Measurements from ENCODE around the gene RMDN3.

The RMDN3 gene

GRCh38 chr15:40754883-40755811 lies at the start of gene RMDN3:
TSS of gene RMDN3 (minus strand) at chr15:40755254. CDS start at chr15:40754783, 471 bp downstream.
- DNase-seq: peak; percentile 96 to 99
- TF ChIP-seq POLR2A (IDR thresholded peaks at IDR 0.05; ENCODE audit: low read length): peak; percentile 96
- TF ChIP-seq GATA1 (IDR thresholded peaks at IDR 0.05; ENCODE audit: low read depth, low read length): no peak

GRCh38 chr15:40803688-40804087 lies 48.6 kb upstream of the RMDN3 start:
- DNase-seq: no peak
- TF ChIP-seq GATA1 (IDR thresholded peaks at IDR 0.05; ENCODE audit: low read depth, low read length): no peak
- no peak for TF ChIP-seq POLR2A (IDR thresholded peaks at IDR 0.05; ENCODE audit: low read length)

DNA sequence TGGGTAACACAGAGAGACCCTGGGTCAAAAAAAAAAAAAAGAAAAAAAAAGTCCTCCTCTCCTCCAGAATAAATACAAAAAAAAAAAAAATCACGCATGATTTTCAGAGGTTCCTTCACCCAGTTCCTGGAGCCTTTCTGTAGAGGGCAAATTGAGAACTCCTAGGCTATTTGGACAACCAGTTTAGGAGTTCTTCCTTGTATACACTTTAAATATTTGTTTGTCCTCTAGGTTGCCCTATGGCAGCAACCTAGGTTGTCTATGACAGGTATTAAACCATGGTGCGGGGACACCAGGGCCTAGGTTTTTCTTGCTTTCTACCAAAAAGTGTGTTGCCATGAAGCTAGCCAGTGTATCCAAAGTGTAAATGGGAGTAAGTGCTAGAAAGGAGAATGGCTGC lies 48.0 kb upstream of the RMDN3 start:
- TF ChIP-seq GATA1 (IDR thresholded peaks at IDR 0.05; ENCODE audit: low read depth, low read length) (no peak), POLR2A (IDR thresholded peaks at IDR 0.05; ENCODE audit: low read length) (no peak)
- no peak for DNase-seq

- DNase-seq: no peak
- TF ChIP-seq POLR2A (IDR thresholded peaks at IDR 0.05; ENCODE audit: low read length): no peak
- TF ChIP-seq GATA1 (IDR thresholded peaks at IDR 0.05; ENCODE audit: low read depth, low read length): no peak
Observed at GRCh38 chr15:40799523-40799922, 44.5 kb upstream of the RMDN3 start.

DNA sequence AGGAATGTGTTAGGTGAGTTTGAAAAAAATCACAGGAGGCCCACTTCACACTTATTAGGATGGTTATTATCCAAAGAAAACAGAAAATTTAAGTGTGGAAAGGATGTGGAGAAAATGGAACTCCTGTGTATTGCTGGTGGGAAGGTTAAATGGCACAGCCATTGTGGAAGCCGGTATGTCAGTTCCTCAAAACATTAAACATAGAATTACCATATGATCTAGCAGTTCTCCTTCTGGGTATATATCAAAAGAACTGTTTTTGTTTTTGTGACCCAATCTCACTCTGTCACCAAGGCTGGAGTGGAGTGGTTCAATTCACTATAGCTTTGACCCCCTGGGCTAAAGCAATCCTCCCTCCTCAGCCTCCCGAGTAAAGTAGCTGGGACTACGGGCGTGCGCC lies 41.5 kb upstream of the RMDN3 start:
- no peak for TF ChIP-seq GATA1 (IDR thresholded peaks at IDR 0.05; ENCODE audit: low read depth, low read length)
- DNase-seq: no peak

- TF ChIP-seq GATA1 (IDR thresholded peaks at IDR 0.05; ENCODE audit: low read depth, low read length) (no peak), POLR2A (IDR thresholded peaks at IDR 0.05; ENCODE audit: low read length) (no peak)
- DNase-seq: no peak
Observed at GRCh38 chr15:40796041-40796440, 41.0 kb upstream of the RMDN3 start.

DNA sequence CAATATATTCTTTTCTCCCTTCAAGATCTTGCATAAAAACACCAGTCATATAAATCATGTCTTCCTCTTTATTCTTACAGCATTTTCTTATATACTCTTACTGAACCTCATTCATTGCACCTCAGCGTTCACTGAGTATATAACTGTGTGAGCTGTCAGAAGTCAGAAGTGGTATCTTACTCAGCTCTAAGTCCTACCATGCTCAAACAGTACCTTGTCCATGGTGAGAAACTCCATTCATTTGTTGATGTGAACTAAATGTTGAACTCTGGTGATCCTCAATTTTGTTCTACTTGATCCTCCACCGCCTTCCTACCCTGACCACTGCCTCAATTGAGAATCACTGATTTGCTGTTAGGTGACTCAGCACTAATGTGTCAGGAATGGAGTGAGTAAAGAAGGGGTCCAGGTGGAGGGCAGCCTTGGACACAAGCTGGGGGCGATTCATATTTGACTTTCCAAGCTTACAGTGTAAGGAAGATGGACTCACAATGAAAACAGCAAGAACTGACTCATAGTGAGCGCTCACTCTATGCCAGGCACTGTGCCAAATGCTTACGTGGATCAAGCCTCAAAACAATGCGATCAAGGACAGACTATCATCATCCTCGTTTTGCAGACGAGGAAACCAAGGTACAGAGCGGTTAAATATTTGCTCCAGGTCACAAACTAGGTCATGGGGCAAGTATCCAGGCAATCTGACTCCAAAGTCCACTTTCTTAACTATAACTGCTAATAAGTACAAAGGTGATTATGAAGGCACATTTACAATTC lies 38.3 kb upstream of the RMDN3 start:
- DNase-seq: peak in 1 of 2 experiments; percentile 55
- TF ChIP-seq POLR2A (IDR thresholded peaks at IDR 0.05; ENCODE audit: low read length) (no peak), GATA1 (IDR thresholded peaks at IDR 0.05; ENCODE audit: low read depth, low read length) (no peak)

DNA sequence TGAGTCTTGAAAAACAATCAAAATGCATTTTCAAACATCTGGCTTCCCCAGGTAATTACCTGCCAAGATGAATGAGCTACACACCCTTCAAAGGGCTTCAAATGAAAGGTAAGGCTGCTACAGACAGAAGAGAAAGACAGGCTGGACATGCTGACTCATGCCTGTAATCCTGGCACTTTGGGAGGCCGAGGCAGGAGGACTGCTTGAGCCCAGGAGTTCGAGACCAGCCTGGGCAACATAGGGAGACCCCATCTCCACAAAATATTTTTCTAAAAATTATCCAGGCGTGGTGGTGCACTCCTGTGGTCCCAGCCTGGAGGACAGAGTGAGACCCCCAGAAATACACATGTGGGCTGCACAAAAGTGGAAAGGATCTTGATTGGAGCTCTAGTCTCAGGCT lies 37.3 kb upstream of the RMDN3 start:
- DNase-seq: no peak
- TF ChIP-seq POLR2A (IDR thresholded peaks at IDR 0.05; ENCODE audit: low read length): no peak
- no peak for TF ChIP-seq GATA1 (IDR thresholded peaks at IDR 0.05; ENCODE audit: low read depth, low read length)

GRCh38 chr15:40790718-40791117 lies 35.7 kb upstream of the RMDN3 start:
- TF ChIP-seq POLR2A (IDR thresholded peaks at IDR 0.05; ENCODE audit: low read length) (no peak), GATA1 (IDR thresholded peaks at IDR 0.05; ENCODE audit: low read depth, low read length) (no peak)
- no peak for DNase-seq

DNA sequence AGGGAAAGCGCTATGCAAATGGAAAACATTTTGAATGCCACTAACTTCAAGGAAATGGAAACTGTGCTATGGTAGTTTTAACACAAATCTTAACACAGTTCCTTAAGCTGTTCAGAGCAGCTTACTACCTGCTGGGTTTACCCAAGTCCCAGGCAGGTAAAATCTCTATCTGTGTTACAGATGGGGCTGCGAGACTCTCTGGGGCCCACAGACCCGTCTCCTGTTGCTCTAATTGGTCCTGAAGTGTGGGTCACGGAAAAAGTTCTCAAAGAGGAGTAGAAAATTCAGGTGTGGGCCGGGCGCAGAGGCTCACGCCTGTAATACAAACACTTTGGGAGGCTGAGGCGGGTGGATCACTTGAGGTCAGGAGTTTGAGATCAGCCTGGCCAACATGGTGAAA lies 34.9 kb upstream of the RMDN3 start:
- no peak for TF ChIP-seq GATA1 (IDR thresholded peaks at IDR 0.05; ENCODE audit: low read depth, low read length)
- no peak for TF ChIP-seq POLR2A (IDR thresholded peaks at IDR 0.05; ENCODE audit: low read length)

GRCh38 chr15:40789119-40789518 lies 34.1 kb upstream of the RMDN3 start:
- DNase-seq: no peak
- TF ChIP-seq POLR2A (IDR thresholded peaks at IDR 0.05; ENCODE audit: low read length) (no peak), GATA1 (IDR thresholded peaks at IDR 0.05; ENCODE audit: low read depth, low read length) (no peak)

More for the DNA sequence above, 34.9 kb upstream of the RMDN3 start:
- DNase-seq: no peak

GRCh38 chr15:40787991-40788390 lies 32.9 kb upstream of the RMDN3 start:
- no peak for TF ChIP-seq GATA1 (IDR thresholded peaks at IDR 0.05; ENCODE audit: low read depth, low read length)
- TF ChIP-seq POLR2A (IDR thresholded peaks at IDR 0.05; ENCODE audit: low read length): no peak
- DNase-seq: no peak

- DNase-seq: no peak
- TF ChIP-seq POLR2A (IDR thresholded peaks at IDR 0.05; ENCODE audit: low read length): peak; percentile 37
- TF ChIP-seq GATA1 (IDR thresholded peaks at IDR 0.05; ENCODE audit: low read depth, low read length): no peak
Observed at GRCh38 chr15:40787344-40787841, 32.3 kb upstream of the RMDN3 start.

DNA sequence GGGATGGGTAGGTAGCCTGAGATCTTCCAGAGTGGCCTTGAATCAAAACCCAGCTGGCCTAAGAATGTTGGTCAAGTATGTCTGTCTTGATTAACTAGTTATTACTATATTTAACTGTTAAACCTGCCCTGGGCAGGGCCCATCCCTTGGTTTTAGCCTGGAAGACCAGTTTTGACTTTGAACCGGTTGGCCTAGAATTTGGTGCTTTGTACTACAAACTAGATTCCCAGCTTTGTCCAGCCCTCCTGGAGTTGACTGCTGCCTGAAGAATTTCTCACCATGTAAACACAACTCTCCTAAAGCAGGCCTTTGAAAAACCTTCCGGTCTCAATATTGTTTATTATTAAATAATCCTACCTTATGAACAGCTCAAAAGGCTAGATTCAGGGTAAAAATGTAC lies 30.8 kb upstream of the RMDN3 start:
- DNase-seq: no peak
- TF ChIP-seq POLR2A (IDR thresholded peaks at IDR 0.05; ENCODE audit: low read length): no peak
- no peak for TF ChIP-seq GATA1 (IDR thresholded peaks at IDR 0.05; ENCODE audit: low read depth, low read length)

Measured in erythroblast (primary cell).